Vagina (tissue), 2 donors: ENCODE measurements around the gene HYDIN.
"Not testable (repeated sequence)": the region's sequence is repeated elsewhere in the genome, so short reads cannot be mapped to it uniquely, and the experiment has no call there.

Source experiments
- POLR2A ChIP-seq, 2 donors: fragments of 450-650 bp; IDR thresholded peaks; one replicate each; pipeline ENCODE4 v1.6.1; 2017; ENCODE audit warnings: antibody characterized with exemption in 2 of 2, mild to moderate bottlenecking in 2 of 2, moderate library complexity in 2 of 2
- TF ChIP-seq, protein P1 (sequence below), 3 experiments: fragments of 450-650 bp in 2 of 3; fragments of 200-600 bp in 1 of 3; sonication (generic) in 1 of 3; IDR thresholded peaks; one replicate each; pipeline ENCODE4 v1.5.1; 2017 to 2019; ENCODE audit warnings: antibody characterized with exemption in 3 of 3, mild to moderate bottlenecking in 2 of 3, moderate library complexity in 2 of 3

DNA sequence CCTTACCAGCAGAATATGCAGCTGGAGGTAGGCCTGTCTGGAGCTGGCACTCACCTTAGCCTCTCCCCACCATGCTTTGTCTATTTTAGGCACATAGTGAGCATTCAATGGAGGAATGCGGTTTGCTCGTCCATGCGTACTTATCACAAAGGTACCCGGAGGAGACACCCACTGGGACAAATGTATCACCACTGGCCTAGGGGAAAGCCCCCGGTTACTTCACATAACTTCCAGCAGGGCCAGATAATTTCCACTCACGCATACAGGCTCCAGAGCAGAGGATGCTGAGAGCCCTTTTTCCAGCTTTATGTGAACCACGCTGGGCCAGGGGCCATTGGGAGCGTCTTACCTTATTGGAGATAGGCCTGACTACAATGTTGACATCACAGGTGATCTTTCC, 348.2 kb downstream of the HYDIN start:
- TF ChIP-seq, protein P1, sequence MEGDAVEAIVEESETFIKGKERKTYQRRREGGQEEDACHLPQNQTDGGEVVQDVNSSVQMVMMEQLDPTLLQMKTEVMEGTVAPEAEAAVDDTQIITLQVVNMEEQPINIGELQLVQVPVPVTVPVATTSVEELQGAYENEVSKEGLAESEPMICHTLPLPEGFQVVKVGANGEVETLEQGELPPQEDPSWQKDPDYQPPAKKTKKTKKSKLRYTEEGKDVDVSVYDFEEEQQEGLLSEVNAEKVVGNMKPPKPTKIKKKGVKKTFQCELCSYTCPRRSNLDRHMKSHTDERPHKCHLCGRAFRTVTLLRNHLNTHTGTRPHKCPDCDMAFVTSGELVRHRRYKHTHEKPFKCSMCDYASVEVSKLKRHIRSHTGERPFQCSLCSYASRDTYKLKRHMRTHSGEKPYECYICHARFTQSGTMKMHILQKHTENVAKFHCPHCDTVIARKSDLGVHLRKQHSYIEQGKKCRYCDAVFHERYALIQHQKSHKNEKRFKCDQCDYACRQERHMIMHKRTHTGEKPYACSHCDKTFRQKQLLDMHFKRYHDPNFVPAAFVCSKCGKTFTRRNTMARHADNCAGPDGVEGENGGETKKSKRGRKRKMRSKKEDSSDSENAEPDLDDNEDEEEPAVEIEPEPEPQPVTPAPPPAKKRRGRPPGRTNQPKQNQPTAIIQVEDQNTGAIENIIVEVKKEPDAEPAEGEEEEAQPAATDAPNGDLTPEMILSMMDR (IDR thresholded peaks at IDR 0.05): not testable (repeated sequence)
- TF ChIP-seq POLR2A (IDR thresholded peaks at IDR 0.05): not testable (repeated sequence)
